H9 (cell line): ENCODE results near the gene TOR4A. TPM values are rescaled to one million over a fixed set of nuclear protein-coding genes. Genes with fewer than 3 reads are reported as not detected.

ENCODE experiments used
- DNase-seq: peaks from one replicate; pipeline ENCODE4 v3.0.0-alpha.2; 2017
- H2AFZ ChIP-seq: one replicate; pipeline ENCODE4 v1.6.1; 2013; ENCODE audit warnings: mild to moderate bottlenecking, low read length, control low read depth, moderate library complexity
- H2AK5ac ChIP-seq: 2 replicates; pipeline ENCODE4 v1.6.1; 2013; ENCODE audit warnings: low read length, control low read depth, mixed read lengths; ENCODE audit not compliant: insufficient read length
- H2BK120ac ChIP-seq: one replicate; pipeline ENCODE4 v1.6.1; 2013; ENCODE audit warnings: low read depth, mild to moderate bottlenecking, low read length, control low read depth, inconsistent platforms; ENCODE audit not compliant: poor library complexity, severe bottlenecking
- H2BK12ac ChIP-seq: 2 replicates; pipeline ENCODE4 v1.6.1; 2013; ENCODE audit warnings: low read length, control low read depth, mixed read lengths, low read depth; ENCODE audit not compliant: insufficient read length
- H2BK15ac ChIP-seq: 2 replicates; pipeline ENCODE4 v1.6.1; 2013; ENCODE audit warnings: low read depth, low read length, control low read depth
- H2BK20ac ChIP-seq: one replicate; pipeline ENCODE4 v1.6.1; 2013; ENCODE audit warnings: low read depth, mild to moderate bottlenecking, low read length, control low read depth, inconsistent platforms; ENCODE audit not compliant: poor library complexity, severe bottlenecking
- H2BK5ac ChIP-seq: 2 replicates; pipeline ENCODE4 v1.6.1; 2013; ENCODE audit warnings: low read length, control low read depth, mixed read lengths; ENCODE audit not compliant: insufficient read length
- H3K14ac ChIP-seq: 2 replicates; pipeline ENCODE4 v1.6.1; 2013; ENCODE audit warnings: low read length, control low read depth; ENCODE audit not compliant: insufficient read depth
- H3K18ac ChIP-seq: 2 replicates; pipeline ENCODE4 v1.6.1; 2013; ENCODE audit warnings: low read depth, mild to moderate bottlenecking, mixed read lengths, low read length, control low read depth; ENCODE audit not compliant: insufficient read length
- H3K23ac ChIP-seq: 2 replicates; pipeline ENCODE4 v1.6.1; 2013; ENCODE audit warnings: low read length, control low read depth, mixed read lengths, low read depth; ENCODE audit not compliant: insufficient read length
- H3K23me2 ChIP-seq: 2 replicates; pipeline ENCODE4 v1.6.1; 2013; ENCODE audit warnings: low read depth, mild to moderate bottlenecking, mixed read lengths, low read length, control low read depth; ENCODE audit not compliant: insufficient read length, poor library complexity, severe bottlenecking
- H3K27ac ChIP-seq: 2 replicates; pipeline ENCODE4 v1.5.1; 2013; ENCODE audit warnings: low read length, control low read depth, mixed read lengths, low read depth; ENCODE audit not compliant: insufficient read length
- H3K27me3 ChIP-seq: 2 replicates; pipeline ENCODE4 v1.6.1; 2013; ENCODE audit warnings: low read length, control low read depth, inconsistent platforms; ENCODE audit not compliant: insufficient read depth
- H3K4ac ChIP-seq: 2 replicates; pipeline ENCODE4 v1.6.1; 2013; ENCODE audit warnings: low read depth, mild to moderate bottlenecking, control low read depth, inconsistent platforms, low read length, moderate library complexity
- H3K4me1 ChIP-seq: 2 replicates; pipeline ENCODE4 v1.6.1; 2013; ENCODE audit warnings: low read length, control low read depth, inconsistent platforms; ENCODE audit not compliant: insufficient read depth
- H3K4me2 ChIP-seq: 2 replicates; pipeline ENCODE4 v1.6.1; 2013; ENCODE audit warnings: low read length, control low read depth, mixed read lengths; ENCODE audit not compliant: insufficient read length, insufficient read depth
- H3K56ac ChIP-seq: 2 replicates; pipeline ENCODE4 v1.6.1; 2013; ENCODE audit warnings: low read depth, mild to moderate bottlenecking, mixed read lengths, low read length, control low read depth; ENCODE audit not compliant: insufficient read length
- H3K79me1 ChIP-seq: 2 replicates; pipeline ENCODE4 v1.6.1; 2013; ENCODE audit warnings: low read depth, mild to moderate bottlenecking, moderate library complexity, low read length, control low read depth, inconsistent platforms; ENCODE audit not compliant: insufficient read depth, poor library complexity, severe bottlenecking
- H3K79me2 ChIP-seq: 2 replicates; pipeline ENCODE4 v1.6.1; 2013; ENCODE audit warnings: low read length, control low read depth, inconsistent platforms; ENCODE audit not compliant: insufficient read depth
- H3K9ac ChIP-seq: 2 replicates; pipeline ENCODE4 v1.6.1; 2013; ENCODE audit warnings: low read length, control low read depth, mixed read lengths; ENCODE audit not compliant: insufficient read length; ENCODE audit errors: extremely low read depth
- H3K9me3 ChIP-seq: one replicate; pipeline ENCODE4 v1.6.1; 2013; ENCODE audit warnings: low read depth, low read length, inconsistent platforms; ENCODE audit not compliant: control insufficient read depth
- H3T11ph ChIP-seq: one replicate; pipeline ENCODE4 v1.6.1; 2013; ENCODE audit warnings: mild to moderate bottlenecking, low read length, control low read depth, inconsistent platforms
- H4K20me1 ChIP-seq: one replicate; pipeline ENCODE4 v1.6.1; 2013; ENCODE audit not compliant: control insufficient read depth, insufficient read length, insufficient read depth
- H4K5ac ChIP-seq: 2 replicates; pipeline ENCODE4 v1.6.1; 2013; ENCODE audit warnings: low read depth, mild to moderate bottlenecking, mixed read lengths, low read length, control low read depth; ENCODE audit not compliant: insufficient read length
- H4K8ac ChIP-seq: replicated peaks from 2 replicates; pipeline ENCODE4 v1.6.1; 2013; ENCODE audit warnings: low read length, control low read depth, mixed read lengths, low read depth; ENCODE audit not compliant: insufficient read length
- H4K91ac ChIP-seq: 2 replicates; pipeline ENCODE4 v1.6.1; 2013; ENCODE audit warnings: low read depth, mild to moderate bottlenecking, moderate library complexity, mixed read lengths, low read length, control low read depth; ENCODE audit not compliant: insufficient read length
- H3K27ac Mint-ChIP-seq, 3 experiments: 2 replicates in 2 of 3; 3 replicates in 1 of 3; pipeline ENCODE4 v1.8.0; 2020 to 2021; ENCODE audit warnings: mixed read lengths in 3 of 3, mild to moderate bottlenecking in 1 of 3, moderate library complexity in 1 of 3
- H3K27me3 Mint-ChIP-seq: 2 replicates; pipeline ENCODE4 v1.8.0; 2021; ENCODE audit warnings: low read depth, mild to moderate bottlenecking, moderate library complexity, mixed read lengths
- H3K36me3 Mint-ChIP-seq, 3 experiments: 2 replicates in 2 of 3; 3 replicates in 1 of 3; pipeline ENCODE4 v1.8.0; 2020 to 2021; ENCODE audit warnings: low read depth in 3 of 3, mixed read lengths in 3 of 3; ENCODE audit not compliant: insufficient read depth in 1 of 3
- H3K4me1 Mint-ChIP-seq, 2 experiments: 2 replicates each; pipeline ENCODE4 v1.8.0; 2020; ENCODE audit warnings: mixed read lengths in 2 of 2
- H3K4me3 Mint-ChIP-seq, 2 experiments: 2 replicates in 1 of 2; 3 replicates in 1 of 2; pipeline ENCODE4 v1.8.0; 2020 to 2021; ENCODE audit warnings: mild to moderate bottlenecking in 2 of 2, mixed read lengths in 2 of 2, moderate library complexity in 1 of 2
- H3K9me3 Mint-ChIP-seq, 2 experiments: 2 replicates in 1 of 2; 3 replicates in 1 of 2; pipeline ENCODE4 v1.8.0; 2020; ENCODE audit warnings: mild to moderate bottlenecking in 2 of 2, mixed read lengths in 2 of 2, moderate library complexity in 1 of 2
- CTCF ChIP-seq: fragments of 200-600 bp; sonication (generic); conservative IDR thresholded peaks from 3 replicates; pipeline ENCODE4 v1.8.0; 2021; ENCODE audit warnings: antibody characterized with exemption, mild to moderate bottlenecking
- WGBS: extraction: QIAGEN DNeasy Blood & Tissue Kit; methylation state at CpG from one replicate; pipeline ENCODE4 v1.1.7; 2013; ENCODE audit warnings: missing lambda C conversion rate, low lambda C conversion rate, mixed read lengths; ENCODE audit not compliant: insufficient read length; ENCODE audit errors: extremely low coverage; 5-methylcytosine and 5-hydroxymethylcytosine counted together
- total RNA-seq: library from RNA; stranded (reverse); gene quantifications from 2 replicates; pipeline ENCODE4 v1.2.1, GENCODE V29; 2021

TOR4A gene
- total RNA-seq, 1 experiment from 2014 or later: 6.2 TPM

GRCh38 chr9:137316012-137316981, 38.8 kb downstream of the TOR4A start:
- H3K27ac ChIP-seq: no peak overlapping the region
- H3K4me1 Mint-ChIP-seq: peaks cover 6 to 11% of the 10 kb centered on the region in 2 experiments; a peak in 2 of 4 replicates

More at GRCh38 chr9:137316012-137316981, 38.8 kb downstream of the TOR4A start:
- H2BK20ac ChIP-seq: no peak overlapping the region
- no peaks in the 10 kb centered on the region for H4K20me1 ChIP-seq
- no peaks in the 10 kb centered on the region for H3K27me3 ChIP-seq
- DNase-seq: peak; percentile 68
- peaks cover 3% of the 10 kb centered on the region; the same call in 1 of the 2 replicates for H3K27me3 Mint-ChIP-seq
- no peak overlapping the region for H4K5ac ChIP-seq
- no peaks in the 10 kb centered on the region for H3K23me2 ChIP-seq
- H3K79me2 ChIP-seq: no peaks in the 10 kb centered on the region
- H3K27ac Mint-ChIP-seq: no peak overlapping the region; a peak in 1 of 7 replicates
- no peaks in the 10 kb centered on the region for H3K36me3 Mint-ChIP-seq
- H3K4me2 ChIP-seq: no peak overlapping the region
- H4K8ac ChIP-seq: no peak overlapping the region
- H3K14ac ChIP-seq: no peak overlapping the region
- H3K4me1 ChIP-seq: peaks cover 1% of the 10 kb centered on the region; the same call in 1 of the 2 replicates
- no peak overlapping the region for H3T11ph ChIP-seq
- WGBS: no CpG with 5 or more reads among the region's 83 CpGs
- no peak overlapping the region for H3K18ac ChIP-seq
- H2BK5ac ChIP-seq: no peak overlapping the region
- no peak overlapping the region for H4K91ac ChIP-seq
- H3K4ac ChIP-seq: no peak overlapping the region
- no peak overlapping the region for H3K56ac ChIP-seq
- no peaks in the 10 kb centered on the region for H3K79me1 ChIP-seq
- H3K9me3 ChIP-seq: no peaks in the 10 kb centered on the region
- H2AK5ac ChIP-seq: no peak overlapping the region
- TF ChIP-seq CTCF: no peak
- no peaks in the 10 kb centered on the region; a peak in 1 of 5 replicates for H3K9me3 Mint-ChIP-seq
- no peak overlapping the region for H2AFZ ChIP-seq
- no peak overlapping the region for H2BK12ac ChIP-seq
- no peak overlapping the region for H2BK120ac ChIP-seq
- no peak overlapping the region for H3K23ac ChIP-seq
- H2BK15ac ChIP-seq: no peak overlapping the region
- no peak overlapping the region for H3K9ac ChIP-seq
- H3K4me3 Mint-ChIP-seq: peak overlapping the region in 1 of 2 experiments; percentile 48; a peak in 1 of 5 replicates
